GM12874 (cell line): Measurements from ENCODE around the gene PECR.

Experiments used
- CTCF ChIP-seq: IDR thresholded peaks from 2 replicates; pipeline ENCODE4 v1.5.1; 2011; ENCODE audit warnings: low read depth, mild to moderate bottlenecking, control low read depth, low read length, moderate library complexity; ENCODE audit not compliant: insufficient read depth

Gene PECR

GRCh38 chr2:216066230-216066629, 15.4 kb downstream of the PECR start:
- no peak for TF ChIP-seq CTCF

GRCh38 chr2:216064665-216065064, 16.9 kb downstream of the PECR start:
- no peak for TF ChIP-seq CTCF

GRCh38 chr2:216064014-216064630, 17.5 kb downstream of the PECR start:
- no peak for TF ChIP-seq CTCF

GRCh38 chr2:216059233-216059834, 22.3 kb downstream of the PECR start:
- TF ChIP-seq CTCF = 0 out of 2 replicates have a peak, but pooled peaks have one; percentile 27

- TF ChIP-seq CTCF = no peak
Observed at GRCh38 chr2:216057688-216058193, 23.9 kb downstream of the PECR start.

- TF ChIP-seq CTCF = no peak
Observed at GRCh38 chr2:216056739-216057138, 24.9 kb downstream of the PECR start.

- TF ChIP-seq CTCF = no peak
Observed at GRCh38 chr2:216055680-216056079, 25.9 kb downstream of the PECR start.
